ENCODE results near the gene NOXO1. TPM values are rescaled to one million over a fixed set of nuclear protein-coding genes. Genes with fewer than 3 reads are reported as not detected.

Gene NOXO1
- total RNA-seq, 1 donor from 2014 or later: 1.8 TPM

- intact Hi-C loops (cut with DNase I): no loop called here
- no peak for TF ChIP-seq CTCF (IDR thresholded peaks at IDR 0.05)
- Histone ChIP-seq H3K4me1 (peaks cover 6% of the 10 kb centered on the region), H3K27ac (peak overlapping the region; percentile 47), H3K27me3 (no peaks in the 10 kb centered on the region), H3K9me3 (no peaks in the 10 kb centered on the region), H3K4me3 (no peak overlapping the region), H3K36me3 (peaks cover 62% of the 10 kb centered on the region)
- ATAC-seq (no peak), DNase-seq (no peak)
Measured at GRCh38 chr16:1997494-1998359, 16.5 kb upstream of the NOXO1 start.

GRCh38 chr16:1993731-1994131 lies 12.5 kb upstream of the NOXO1 start:
- no peak overlapping the region for H3K4me3 ChIP-seq
- ATAC-seq (no peak), DNase-seq (peak; percentile 70)
- no peaks in the 10 kb centered on the region for H3K9me3 ChIP-seq
- H3K4me1 ChIP-seq: peaks cover 23% of the 10 kb centered on the region
- H3K27ac ChIP-seq: no peak overlapping the region
- intact Hi-C loops (cut with DNase I): no loop called here
- peaks cover 22% of the 10 kb centered on the region for H3K36me3 ChIP-seq
- TF ChIP-seq CTCF (IDR thresholded peaks at IDR 0.05): no peak
- peaks cover 24% of the 10 kb centered on the region for H3K27me3 ChIP-seq

- Histone ChIP-seq H3K27me3 (peaks cover 27% of the 10 kb centered on the region), H3K4me1 (peaks cover 16% of the 10 kb centered on the region), H3K4me3 (no peak overlapping the region), H3K27ac (no peak overlapping the region), H3K9me3 (no peaks in the 10 kb centered on the region), H3K36me3 (peaks cover 13% of the 10 kb centered on the region)
- intact Hi-C loops (cut with DNase I): no loop called here
- TF ChIP-seq CTCF (IDR thresholded peaks at IDR 0.05): no peak
- ATAC-seq (no peak), DNase-seq (no peak)
Measured at GRCh38 chr16:1992704-1993317, 11.5 kb upstream of the NOXO1 start.

GRCh38 chr16:1991948-1992703 lies 10.9 kb upstream of the NOXO1 start:
- H3K9me3 ChIP-seq: no peaks in the 10 kb centered on the region

More at GRCh38 chr16:1991948-1992703, 10.9 kb upstream of the NOXO1 start:
- intact Hi-C loops (cut with DNase I): no loop called here
- H3K36me3 ChIP-seq: peaks cover 8% of the 10 kb centered on the region
- peaks cover 27% of the 10 kb centered on the region for H3K27me3 ChIP-seq
- peak; percentile 93 for ATAC-seq
- peak; percentile 97 for DNase-seq
- TF ChIP-seq CTCF (IDR thresholded peaks at IDR 0.05): no peak
- H3K27ac ChIP-seq: peak overlapping the region; percentile 53
- peaks cover 16% of the 10 kb centered on the region for H3K4me1 ChIP-seq
- H3K4me3 ChIP-seq: peak overlapping the region; percentile 41
